ENCODE results near the gene LHFPL2. TPM values are rescaled to one million over a fixed set of nuclear protein-coding genes. Genes with fewer than 3 reads are reported as not detected.

LHFPL2 gene
- total RNA-seq, 3 donors from 2014 or later: 44.8 to 63.6 (median 50.2) TPM

- peak; percentile 43 to 73 (median 57) for DNase-seq
- H3K4me3 ChIP-seq: no peak overlapping the region
- intact Hi-C loops (cut with DNase I, micrococcal nuclease): loop anchor here in 1 of 2 donors (10.0 kb wide), 1 partner anchor 357 kb away; no protein-coding TSS in a partner anchor
- ATAC-seq: peak; percentile 62
- no peak for TF ChIP-seq CTCF (IDR thresholded peaks at IDR 0.05)
- H3K36me3 ChIP-seq (ENCODE audit: low read depth): no peaks in the 10 kb centered on the region
- no peaks in the 10 kb centered on the region for H3K9me3 ChIP-seq
- H3K4me1 ChIP-seq (ENCODE audit: low read depth): no peaks in the 10 kb centered on the region
These were observed 100.6 kb downstream of the LHFPL2 start for GRCh38 chr5:78547731-78548615.

- H3K4me1 ChIP-seq (ENCODE audit: low read depth): no peaks in the 10 kb centered on the region
- H3K4me3 ChIP-seq: no peak overlapping the region
- no peaks in the 10 kb centered on the region for H3K36me3 ChIP-seq (ENCODE audit: low read depth)
- no peaks in the 10 kb centered on the region for H3K9me3 ChIP-seq
- TF ChIP-seq CTCF (IDR thresholded peaks at IDR 0.05): no peak
- peak; percentile 26 for ATAC-seq
- DNase-seq: no peak
- intact Hi-C loops (cut with DNase I, micrococcal nuclease): loop anchor here in 1 of 2 donors (10.0 kb wide), 1 partner anchor 358 kb away; no protein-coding TSS in a partner anchor
These were observed 101.4 kb downstream of the LHFPL2 start for GRCh38 chr5:78547183-78547582.

- intact Hi-C loops (cut with DNase I, micrococcal nuclease): loop anchor here in 1 of 2 donors (10.0 kb wide), 1 partner anchor 358 kb away; no protein-coding TSS in a partner anchor
- ATAC-seq (no peak), DNase-seq (no peak)
- Histone ChIP-seq H3K4me3 (no peak overlapping the region), H3K4me1 (ENCODE audit: low read depth) (no peaks in the 10 kb centered on the region), H3K9me3 (no peaks in the 10 kb centered on the region), H3K36me3 (ENCODE audit: low read depth) (no peaks in the 10 kb centered on the region)
- TF ChIP-seq CTCF (IDR thresholded peaks at IDR 0.05): no peak
These were observed 102.1 kb downstream of the LHFPL2 start for GRCh38 chr5:78546276-78546996.

- Histone ChIP-seq H3K4me3 (no peak overlapping the region), H3K4me1 (ENCODE audit: low read depth) (no peaks in the 10 kb centered on the region), H3K36me3 (ENCODE audit: low read depth) (no peaks in the 10 kb centered on the region), H3K9me3 (no peaks in the 10 kb centered on the region)
- no peak for TF ChIP-seq CTCF (IDR thresholded peaks at IDR 0.05)
- intact Hi-C loops (cut with DNase I, micrococcal nuclease): loop anchor here in 1 of 2 donors (10.0 kb wide), 1 partner anchor 359 kb away; no protein-coding TSS in a partner anchor
- ATAC-seq (no peak), DNase-seq (no peak)
These were observed 103.2 kb downstream of the LHFPL2 start for GRCh38 chr5:78545406-78545805.

- DNase-seq: no peak
- no peak overlapping the region for H3K4me3 ChIP-seq
- no peak for TF ChIP-seq CTCF (IDR thresholded peaks at IDR 0.05)
- intact Hi-C loops (cut with DNase I, micrococcal nuclease): loop anchor here in 1 of 2 donors (10.0 kb wide), 1 partner anchor 360 kb away; no protein-coding TSS in a partner anchor
- H3K9me3 ChIP-seq: no peaks in the 10 kb centered on the region
- no peaks in the 10 kb centered on the region for H3K4me1 ChIP-seq (ENCODE audit: low read depth)
- no peaks in the 10 kb centered on the region for H3K36me3 ChIP-seq (ENCODE audit: low read depth)
- peak; percentile 27 for ATAC-seq
These were observed 103.9 kb downstream of the LHFPL2 start for GRCh38 chr5:78544561-78545201.

Data from mucosa of descending colon (tissue), 3 donors.